Stimulated activated CD4-positive, alpha-beta T cell treated with anti-CD3 and anti-CD28 coated beads, Interleukin-2, amount 100 ng/mL, for 4 hours (primary cell): Measurements from ENCODE around the gene ODAD3.
"Not testable (repeated sequence)": the region's sequence is repeated elsewhere in the genome, so short reads cannot be mapped to it uniquely, and the experiment has no call there.

Experiments used
- DNase-seq: peaks from one replicate; pipeline ENCODE4 v3.0.0-alpha.2; 2020; ENCODE audit warnings: low read depth

The ODAD3 gene

GRCh38 chr19:11460207-11460606 is 25.3 kb upstream of the ODAD3 start:
- no peak for DNase-seq

GRCh38 chr19:11458912-11459311 is 24.0 kb upstream of the ODAD3 start:
- DNase-seq = not testable (repeated sequence)

GRCh38 chr19:11458236-11458900 is 23.4 kb upstream of the ODAD3 start:
- DNase-seq = no peak

GRCh38 chr19:11457831-11458230 is 22.9 kb upstream of the ODAD3 start:
- DNase-seq = no peak

GRCh38 chr19:11457115-11457514 is 22.2 kb upstream of the ODAD3 start:
- no peak for DNase-seq

- no peak for DNase-seq
Observed at GRCh38 chr19:11456659-11457058, 21.7 kb upstream of the ODAD3 start.

- DNase-seq = not testable (repeated sequence)
Observed at GRCh38 chr19:11455233-11455554, 20.3 kb upstream of the ODAD3 start.

GRCh38 chr19:11453468-11454341 is 18.8 kb upstream of the ODAD3 start:
- DNase-seq = no peak

GRCh38 chr19:11452620-11453310 is 17.8 kb upstream of the ODAD3 start:
- DNase-seq = no peak

- DNase-seq = no peak
Observed at GRCh38 chr19:11451871-11452619, 17.1 kb upstream of the ODAD3 start.

GRCh38 chr19:11451327-11451870 is 16.5 kb upstream of the ODAD3 start:
- DNase-seq = no peak

GRCh38 chr19:11450570-11451326 is 15.8 kb upstream of the ODAD3 start:
- no peak for DNase-seq

- no peak for DNase-seq
Observed at GRCh38 chr19:11448923-11449554, 14.1 kb upstream of the ODAD3 start.

- DNase-seq = no peak
Observed at GRCh38 chr19:11448410-11448809, 13.5 kb upstream of the ODAD3 start.

GRCh38 chr19:11447347-11448262 is 12.7 kb upstream of the ODAD3 start:
- DNase-seq = no peak

- peak; percentile 11 for DNase-seq
Observed at GRCh38 chr19:11446652-11447301, 11.9 kb upstream of the ODAD3 start.

GRCh38 chr19:11446271-11446651 is 11.3 kb upstream of the ODAD3 start:
- DNase-seq = no peak

GRCh38 chr19:11445141-11445540 is 10.2 kb upstream of the ODAD3 start:
- no peak for DNase-seq

GRCh38 chr19:11444059-11444458 is 9.1 kb upstream of the ODAD3 start:
- DNase-seq = no peak
